GM12801 (cell line): ENCODE measurements around the gene JAK2.

Source experiments
- TF ChIP-seq, protein P1 (sequence below): IDR thresholded peaks from one replicate; pipeline ENCODE4 v1.5.1; 2011; ENCODE audit warnings: control low read depth; ENCODE audit not compliant: insufficient read length; ENCODE audit errors: extremely low read depth

Gene JAK2

DNA sequence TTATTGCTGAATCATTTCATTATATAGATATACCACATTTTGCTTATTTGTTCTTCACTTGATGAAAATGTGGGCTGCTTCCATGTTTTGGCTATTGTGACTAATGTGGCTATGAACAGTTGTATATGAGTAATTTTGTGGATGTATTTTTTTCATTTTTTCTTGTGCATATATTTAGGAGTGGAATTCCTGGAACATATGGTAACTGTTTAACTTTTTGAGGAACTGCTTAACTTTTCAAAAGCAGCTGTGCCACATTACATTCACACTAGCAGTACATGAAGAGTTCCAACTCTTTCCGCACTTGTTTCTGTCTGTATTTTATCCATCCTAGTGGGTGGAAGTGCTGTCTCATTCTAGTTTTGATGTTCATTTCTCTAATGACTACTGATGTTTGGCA is 67.8 kb downstream of the JAK2 start:
- TF ChIP-seq, protein P1, sequence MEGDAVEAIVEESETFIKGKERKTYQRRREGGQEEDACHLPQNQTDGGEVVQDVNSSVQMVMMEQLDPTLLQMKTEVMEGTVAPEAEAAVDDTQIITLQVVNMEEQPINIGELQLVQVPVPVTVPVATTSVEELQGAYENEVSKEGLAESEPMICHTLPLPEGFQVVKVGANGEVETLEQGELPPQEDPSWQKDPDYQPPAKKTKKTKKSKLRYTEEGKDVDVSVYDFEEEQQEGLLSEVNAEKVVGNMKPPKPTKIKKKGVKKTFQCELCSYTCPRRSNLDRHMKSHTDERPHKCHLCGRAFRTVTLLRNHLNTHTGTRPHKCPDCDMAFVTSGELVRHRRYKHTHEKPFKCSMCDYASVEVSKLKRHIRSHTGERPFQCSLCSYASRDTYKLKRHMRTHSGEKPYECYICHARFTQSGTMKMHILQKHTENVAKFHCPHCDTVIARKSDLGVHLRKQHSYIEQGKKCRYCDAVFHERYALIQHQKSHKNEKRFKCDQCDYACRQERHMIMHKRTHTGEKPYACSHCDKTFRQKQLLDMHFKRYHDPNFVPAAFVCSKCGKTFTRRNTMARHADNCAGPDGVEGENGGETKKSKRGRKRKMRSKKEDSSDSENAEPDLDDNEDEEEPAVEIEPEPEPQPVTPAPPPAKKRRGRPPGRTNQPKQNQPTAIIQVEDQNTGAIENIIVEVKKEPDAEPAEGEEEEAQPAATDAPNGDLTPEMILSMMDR = no peak

DNA sequence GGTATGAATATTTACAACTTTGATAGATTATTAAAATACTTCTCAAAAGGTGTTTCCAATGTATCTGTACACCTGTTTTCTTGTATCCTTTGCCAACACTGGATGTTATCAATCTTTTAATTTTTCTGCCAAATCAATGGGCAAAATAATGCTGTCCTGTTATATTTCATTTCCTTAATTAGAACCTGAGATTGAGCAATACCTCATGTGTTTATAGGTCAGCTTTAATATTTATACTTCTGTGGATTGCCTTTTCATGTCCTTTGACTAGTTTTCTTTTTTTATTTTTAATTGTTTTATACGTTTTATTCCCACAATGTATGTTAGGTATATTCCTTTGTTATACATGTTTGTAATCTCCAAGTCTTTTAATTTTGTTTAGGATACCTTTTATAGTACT is 77.6 kb downstream of the JAK2 start:
- TF ChIP-seq, protein P1 = no peak

DNA sequence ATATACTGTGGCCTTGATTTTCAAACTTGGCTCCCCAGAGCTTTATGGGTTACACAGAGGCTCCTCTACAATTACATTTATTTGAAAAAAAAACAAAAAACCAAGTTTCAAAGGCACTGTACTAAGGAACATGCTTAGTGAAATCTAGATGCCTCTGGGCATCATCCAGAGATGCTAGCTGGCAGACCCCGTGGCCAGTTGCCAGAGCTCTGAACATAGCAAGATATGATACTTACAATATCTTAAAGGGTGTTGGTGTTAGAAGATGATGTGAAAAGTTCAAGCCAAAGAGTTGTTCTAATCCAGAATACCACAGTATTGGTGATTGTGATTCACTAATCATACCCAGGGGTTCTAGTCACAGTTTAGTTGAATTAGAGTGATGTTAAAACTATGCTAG is 87.8 kb downstream of the JAK2 start:
- TF ChIP-seq, protein P1 = no peak

DNA sequence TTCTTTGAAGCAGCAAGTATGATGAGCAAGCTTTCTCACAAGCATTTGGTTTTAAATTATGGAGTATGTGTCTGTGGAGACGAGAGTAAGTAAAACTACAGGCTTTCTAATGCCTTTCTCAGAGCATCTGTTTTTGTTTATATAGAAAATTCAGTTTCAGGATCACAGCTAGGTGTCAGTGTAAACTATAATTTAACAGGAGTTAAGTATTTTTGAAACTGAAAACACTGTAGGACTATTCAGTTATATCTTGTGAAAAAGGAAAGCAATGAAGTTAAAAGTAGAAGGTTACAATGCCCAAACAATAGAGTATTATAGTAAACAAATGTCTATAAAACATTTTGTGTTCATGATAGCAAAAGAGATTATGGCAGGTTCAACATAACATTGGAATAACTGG is 88.6 kb downstream of the JAK2 start:
- TF ChIP-seq, protein P1 = no peak

- TF ChIP-seq, protein P1 = no peak
These were observed 100.9 kb downstream of the JAK2 start for GRCh38 chr9:5085993-5086392.

- TF ChIP-seq, protein P1 = no peak
These were observed 104.7 kb downstream of the JAK2 start for GRCh38 chr9:5089737-5090136.

GRCh38 chr9:5095795-5096194 is 110.7 kb downstream of the JAK2 start:
- TF ChIP-seq, protein P1 = no peak

- TF ChIP-seq, protein P1 = no peak
These were observed 114.4 kb downstream of the JAK2 start for GRCh38 chr9:5099466-5099865.
